ENCODE data around the gene SLC35A5. TPM values are rescaled to one million over a fixed set of nuclear protein-coding genes. Genes with fewer than 3 reads are reported as not detected.

SLC35A5 gene
- polyA plus RNA-seq, 12 donors = 22.5 to 50.9 (median 31.9) TPM; not detected in 1

GRCh38 chr3:112615989-112616731 lies 54.3 kb downstream of the SLC35A5 start:
- no peak for DNase-seq

DNA sequence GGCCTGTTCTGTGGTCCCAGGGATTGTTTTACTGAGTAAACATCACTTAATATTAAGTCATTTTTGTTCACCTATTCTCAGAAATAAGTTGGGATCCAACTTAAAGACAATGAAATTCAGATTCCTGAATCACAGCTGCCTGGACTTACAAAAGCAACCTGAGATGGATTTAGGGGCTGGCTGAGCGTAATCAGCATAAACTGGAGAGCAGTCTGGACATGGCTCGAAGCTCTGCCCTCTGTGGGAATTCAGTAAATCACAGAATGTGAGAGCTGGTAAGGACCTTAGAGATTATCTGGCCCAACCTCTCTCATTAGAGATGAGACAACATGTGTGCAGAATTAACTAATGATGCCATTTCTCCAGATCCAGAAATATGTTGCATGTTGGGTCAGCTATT lies 55.4 kb downstream of the SLC35A5 start:
- no peak for DNase-seq

GRCh38 chr3:112619295-112619694 lies 57.5 kb downstream of the SLC35A5 start:
- DNase-seq = no peak

GRCh38 chr3:112623213-112623612 lies 61.4 kb downstream of the SLC35A5 start:
- DNase-seq = no peak

- no peak for DNase-seq
Observed at GRCh38 chr3:112623717-112624116, 61.9 kb downstream of the SLC35A5 start.

GRCh38 chr3:112627419-112627818 lies 65.6 kb downstream of the SLC35A5 start:
- peak; percentile 58 for DNase-seq

DNA sequence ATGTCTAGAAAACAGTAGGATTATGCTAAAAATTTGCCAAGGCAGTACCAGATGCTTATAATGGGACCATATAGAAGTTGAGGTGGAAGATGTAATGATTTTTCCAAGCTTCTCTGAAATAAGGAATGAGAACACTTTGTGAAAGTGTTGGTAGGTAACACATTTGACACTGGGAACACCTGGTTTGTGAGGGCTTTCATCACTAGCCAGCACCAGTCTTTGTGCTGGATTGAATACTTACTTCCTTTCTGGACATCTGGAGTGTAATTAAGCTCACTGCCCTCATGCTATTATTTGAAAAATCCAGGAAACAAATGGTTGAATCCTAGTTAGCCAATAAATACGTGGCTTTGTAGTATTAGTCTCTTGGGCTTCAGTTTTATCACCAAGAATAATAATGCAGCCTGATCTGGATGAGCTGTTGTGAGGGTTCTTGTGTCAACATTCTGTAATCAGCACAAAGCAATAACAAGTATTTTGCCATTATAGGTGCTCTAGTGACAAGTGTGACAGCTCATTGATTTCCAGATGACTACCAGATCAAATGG lies 66.1 kb downstream of the SLC35A5 start:
- no peak for DNase-seq

GRCh38 chr3:112629425-112629824 lies 67.6 kb downstream of the SLC35A5 start:
- DNase-seq = peak; percentile 82

GRCh38 chr3:112631257-112631656 lies 69.4 kb downstream of the SLC35A5 start:
- no peak for DNase-seq

DNA sequence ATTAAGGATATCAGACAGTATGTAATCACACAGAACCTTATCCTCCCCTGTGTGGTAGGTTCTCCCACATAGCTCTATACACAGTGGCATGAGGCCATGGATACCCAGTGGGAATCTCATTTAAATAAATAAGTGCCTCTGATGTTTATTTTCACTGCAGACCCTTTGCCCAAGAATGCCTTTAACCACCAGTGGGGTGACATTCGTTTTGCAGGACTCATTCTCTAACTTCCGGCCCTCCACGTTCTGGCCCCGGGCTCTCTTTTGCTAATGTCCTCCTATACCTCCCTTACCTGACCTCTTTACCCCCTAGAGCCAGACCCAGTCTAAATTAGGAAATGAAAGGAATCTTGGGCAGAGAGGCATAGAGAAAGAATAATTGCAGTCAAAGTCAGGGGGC lies 70.8 kb downstream of the SLC35A5 start:
- DNase-seq = no peak

DNA sequence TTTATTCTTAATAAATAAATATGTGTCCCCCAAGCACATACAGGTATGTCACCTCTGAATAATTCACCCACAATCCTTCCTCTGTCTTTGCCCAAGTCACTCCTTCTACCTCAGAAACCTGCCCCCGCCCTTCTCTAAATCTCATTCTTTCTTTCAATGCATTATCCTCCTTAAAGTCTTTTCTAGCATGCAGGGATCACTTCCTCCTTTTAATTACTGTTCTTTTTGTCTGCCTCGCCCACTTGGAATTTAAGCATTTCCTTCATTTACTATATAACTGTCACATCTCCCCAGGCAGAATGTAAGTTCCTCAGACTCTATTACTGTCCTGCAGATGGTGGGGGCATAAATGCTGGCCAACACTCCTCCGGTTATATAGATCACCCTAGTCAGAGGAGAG lies 71.3 kb downstream of the SLC35A5 start:
- no peak for DNase-seq

DNA sequence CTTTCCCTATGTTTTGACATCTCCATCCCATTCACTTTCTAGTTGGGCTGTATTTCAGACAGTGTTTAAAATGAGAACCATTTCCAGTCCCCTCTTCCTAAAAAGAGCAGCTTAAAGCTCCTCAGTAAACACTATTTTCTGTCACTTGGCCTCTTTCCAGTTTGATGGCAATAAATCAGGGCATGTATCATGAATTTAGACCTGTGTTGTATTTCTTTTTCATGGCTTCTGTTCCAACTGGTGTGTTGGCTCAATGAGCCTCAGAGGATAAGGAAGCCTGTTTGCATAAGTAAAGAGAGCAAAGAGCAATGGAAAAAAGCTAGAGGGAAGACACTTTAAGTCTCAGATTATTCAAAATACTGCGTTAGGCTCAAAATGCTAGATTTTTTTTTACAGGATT lies 71.9 kb downstream of the SLC35A5 start:
- peak; percentile 31 for DNase-seq

GRCh38 chr3:112634786-112635541 lies 73.1 kb downstream of the SLC35A5 start:
- DNase-seq = no peak

Other genes with a start within 250 kb of the SLC35A5 start
- 10 to 100 TPM in 11 of 12 donors, not detected in 1; 11.1 to 24.7 (median 14.8) TPM for gene CD200, start 228.9 kb upstream of the SLC35A5 start, polyA plus RNA-seq (ENCODE audit: insufficient read length in 12 of 12)
- 1 to 10 TPM in 1 of 12 donors, under 1 TPM in 6, not detected in 5; 0.14 to 1.9 (median 0.22) TPM for gene BTLA, start 62.6 kb upstream of the SLC35A5 start, polyA plus RNA-seq (ENCODE audit: insufficient read length in 12 of 12)
- gene ATG3, start 83 bp upstream of the SLC35A5 start, polyA plus RNA-seq (ENCODE audit: insufficient read length in 12 of 12) = 10 to 100 TPM in 11 of 12 donors, not detected in 1; 24.0 to 50.7 (median 30.7) TPM
- 100 to 1,000 TPM in 2 of 12 donors, 10 to 100 TPM in 9, not detected in 1; 34.8 to 204 (median 62.6) TPM for gene CCDC80, start 79.1 kb downstream of the SLC35A5 start, polyA plus RNA-seq (ENCODE audit: insufficient read length in 12 of 12)